Pancreas (tissue), 10 donors: Measurements from ENCODE around the gene SHOX. TPM values are rescaled to one million over a fixed set of nuclear protein-coding genes. Genes with fewer than 3 reads are reported as not detected.

Source experiments
- ATAC-seq, 4 donors: fragments of 200-7000 bp; cut with Tn5 transposase; one replicate each; pipeline versions ENCODE4 v1.8.0 to v1.9.1; 2020; ENCODE audit warnings: mild to moderate bottlenecking in 4 of 4, moderate library complexity in 4 of 4
- DNase-seq, 6 donors: peaks; one replicate each; pipeline ENCODE4 v3.0.0-alpha.2; 2020
- FAIRE-seq: peaks from 2 replicates; lab custom pipeline; 2012; peaks lifted over from hg19 to GRCh38; lab: Jason Lieb, UNC
- H3K27ac ChIP-seq, 4 donors: fragments of 200-600 bp; sonication (generic); 1 replicate in 3 of 4; 2 replicates in 1 of 4; pipeline versions ENCODE4 v1.5.0 to v1.8.0; 2020
- H3K27me3 ChIP-seq, 4 donors: fragments of 200-600 bp; one replicate each; pipeline ENCODE4 v1.8.0; 2021
- H3K36me3 ChIP-seq, 3 donors: fragments of 200-600 bp; sonication (generic) in 1 of 3; one replicate each; pipeline versions ENCODE4 v1.5.0 to v1.8.0; 2020 to 2021
- H3K4me1 ChIP-seq, 3 donors: fragments of 200-600 bp; one replicate each; pipeline ENCODE4 v1.8.0; 2021
- H3K4me3 ChIP-seq, 4 donors: fragments of 200-600 bp; sonication (generic) in 2 of 4; one replicate each; pipeline versions ENCODE4 v1.5.0 to v1.8.0; 2020 to 2021
- H3K9me3 ChIP-seq, 4 donors: fragments of 200-600 bp; one replicate each; pipeline ENCODE4 v1.8.0; 2021
- CTCF ChIP-seq, 4 donors: fragments of 200-600 bp; sonication (generic) in 3 of 4; IDR thresholded peaks; one replicate each; pipeline versions ENCODE4 v1.5.0 to v1.8.0; 2021; ENCODE audit warnings: antibody characterized with exemption in 4 of 4
- WGBS, 2 donors: extraction: QIAGEN DNeasy Blood & Tissue Kit; methylation state at CpG; one replicate each; pipeline ENCODE4 v1.1.7; 2013; 5-methylcytosine and 5-hydroxymethylcytosine counted together
- intact Hi-C, 3 donors: fragments of 100-400 bp; cut with DNase I; formaldehyde crosslinking; loops; one replicate each; pipeline versions ENCODE4 v1.11.1 to v1.14.2; 2022
- polyA plus RNA-seq, 2 donors: library from polyadenylated mRNA; stranded (reverse); fragments of 200-250 nt; gene quantifications; one replicate each; pipeline ENCODE4 v1.2.3, GENCODE V29; 2013
- total RNA-seq, 6 donors: library from RNA; stranded (reverse); fragmentation: NEBNext Ultra II Directional in 4 of 6; extraction: Animal tissue kit (Norgen Biotek cat#: 25700) in 4 of 6; gene quantifications; one replicate each; pipeline versions ENCODE4 v1.2.1 to v1.2.4, GENCODE V29; 2021 to 2023
- donor health status: healthy with polysubstance abuse.
- donor health status: DM: no; HTN: no; CAD: no; lungs with moderate emphysema.
- donor health status: DM: no; HTN: no; CAD: no.
- donor health status: control.
- donor health status: control.
- donor health status: Bipolar disorder and iron deficiency.
- donor health status: DM: yes; HTN: yes; CAD: no.
- donor health status: DM: no; HTN: no; CAD: no.
- donor health status: DM: no; HTN: no; CAD: no.
- donor health status: DM: yes; HTN: yes; CAD: no.

The SHOX gene
- total and polyA plus RNA-seq, 8 donors, result not detected

- no peak overlapping the region for H3K27ac ChIP-seq
- H3K36me3 ChIP-seq, result no peaks in the 10 kb centered on the region
- no peak for TF ChIP-seq CTCF (IDR thresholded peaks at IDR 0.05)
- no peaks in the 10 kb centered on the region for H3K9me3 ChIP-seq
- H3K27me3 ChIP-seq, result no peaks in the 10 kb centered on the region
- DNase-seq, result no peak
- 73 to 83% methylated on average over 13 of the region's 13 CpGs for WGBS, 2 donors
- FAIRE-seq, result no peak
- ATAC-seq, result no peak
- H3K4me3 ChIP-seq, result no peak overlapping the region
- no peaks in the 10 kb centered on the region for H3K4me1 ChIP-seq
- intact Hi-C loops, result no loop called here
Measured at GRCh38 chrX:677376-677775, 46.8 kb downstream of the SHOX start.

GRCh38 chrX:679291-679979, 48.8 kb downstream of the SHOX start:
- TF ChIP-seq CTCF (IDR thresholded peaks at IDR 0.05), result no peak
- FAIRE-seq (no peak), ATAC-seq (no peak), DNase-seq (no peak)
- Histone ChIP-seq H3K36me3 (no peaks in the 10 kb centered on the region), H3K4me1 (no peaks in the 10 kb centered on the region), H3K27me3 (no peaks in the 10 kb centered on the region), H3K4me3 (no peak overlapping the region), H3K9me3 (no peaks in the 10 kb centered on the region), H3K27ac (no peak overlapping the region)
- intact Hi-C loops, result no loop called here
- WGBS, 2 donors, result 69 to 77% methylated on average over 39 of the region's 39 CpGs

- intact Hi-C loops, result no loop called here
- Histone ChIP-seq H3K4me1 (no peaks in the 10 kb centered on the region), H3K27ac (no peak overlapping the region), H3K4me3 (no peak overlapping the region), H3K27me3 (no peaks in the 10 kb centered on the region), H3K36me3 (no peaks in the 10 kb centered on the region), H3K9me3 (no peaks in the 10 kb centered on the region)
- WGBS, 2 donors, result 70 to 81% methylated on average over 14 of the region's 14 CpGs
- ATAC-seq, result no peak
- FAIRE-seq, result no peak
- TF ChIP-seq CTCF (IDR thresholded peaks at IDR 0.05), result no peak
- DNase-seq, result no peak
Measured at GRCh38 chrX:680062-680461, 49.5 kb downstream of the SHOX start.

- intact Hi-C loops, result no loop called here
- H3K27me3 ChIP-seq, result no peaks in the 10 kb centered on the region
- 59 to 73% methylated on average over 3 of the region's 3 CpGs for WGBS, 2 donors
- no peaks in the 10 kb centered on the region for H3K9me3 ChIP-seq
- ATAC-seq (no peak), DNase-seq (no peak), FAIRE-seq (no peak)
- TF ChIP-seq CTCF (IDR thresholded peaks at IDR 0.05), result no peak
- no peak overlapping the region for H3K4me3 ChIP-seq
- no peak overlapping the region for H3K27ac ChIP-seq
- H3K36me3 ChIP-seq, result no peaks in the 10 kb centered on the region
- H3K4me1 ChIP-seq, result no peaks in the 10 kb centered on the region
Measured at GRCh38 chrX:681989-682388, 51.4 kb downstream of the SHOX start.

GRCh38 chrX:682892-683291, 52.3 kb downstream of the SHOX start:
- H3K27me3 ChIP-seq, result no peaks in the 10 kb centered on the region
- no peak for TF ChIP-seq CTCF (IDR thresholded peaks at IDR 0.05)
- FAIRE-seq (no peak), ATAC-seq (no peak), DNase-seq (no peak)
- H3K4me3 ChIP-seq, result no peak overlapping the region
- H3K36me3 ChIP-seq, result no peaks in the 10 kb centered on the region
- H3K27ac ChIP-seq, result no peak overlapping the region
- WGBS, 2 donors, result 63 to 71% methylated on average over 8 of the region's 8 CpGs
- no peaks in the 10 kb centered on the region for H3K4me1 ChIP-seq
- intact Hi-C loops, result no loop called here
- no peaks in the 10 kb centered on the region for H3K9me3 ChIP-seq
